ENCODE measurements around the gene MOCS1.
A peak's percentile ranks its signal among the peaks of the same experiment; 100 is the strongest.

MOCS1 gene

GRCh38 chr6:39879535-39879934 is 54.7 kb downstream of the MOCS1 start:
- Histone ChIP-seq H3K56ac (ENCODE audit: low read length) (no peak overlapping the region), H2BK120ac (ENCODE audit: low read depth, low read length) (no peak overlapping the region), H4K5ac (ENCODE audit: low read length) (no peak overlapping the region), H2BK5ac (ENCODE audit: low read length) (no peak overlapping the region), H3K27me3 (ENCODE audit: insufficient read depth, low read length, poor library complexity) (no peaks in the 10 kb centered on the region), H3K4me2 (ENCODE audit: low read length) (no peak overlapping the region), H2BK15ac (replicated peaks; ENCODE audit: low read depth) (no peak overlapping the region), H3K4me3 (ENCODE audit: low read length) (no peak overlapping the region), H3K79me2 (ENCODE audit: control insufficient read depth, insufficient read depth, low read length) (no peaks in the 10 kb centered on the region), H3K23ac (ENCODE audit: low read length) (no peak overlapping the region), H3K36me3 (ENCODE audit: control insufficient read depth, insufficient read depth, low read length) (no peaks in the 10 kb centered on the region), H3K4me1 (ENCODE audit: control insufficient read depth, low read depth, low read length) (no peaks in the 10 kb centered on the region), H3K18ac (ENCODE audit: low read length) (no peak overlapping the region), H3K4ac (ENCODE audit: low read depth, low read length) (no peak overlapping the region), H3K79me1 (ENCODE audit: low read length) (no peaks in the 10 kb centered on the region), H2AK5ac (ENCODE audit: low read length) (no peak overlapping the region), H3K27ac (ENCODE audit: low read depth, low read length) (no peak overlapping the region), H3K9ac (ENCODE audit: low read length) (no peak overlapping the region), H4K8ac (ENCODE audit: low read depth, low read length) (no peak overlapping the region)
- DNase-seq: no peak
- whole genome bisulfite sequencing (ENCODE audit: extremely low coverage, insufficient coverage, low lambda C conversion rate): no CpG with 5 or more reads among the region's 3 CpGs

- no CpG with 5 or more reads among the region's 3 CpGs for WGBS (ENCODE audit: extremely low coverage, insufficient coverage, low lambda C conversion rate)
- Histone ChIP-seq H2AK5ac (ENCODE audit: low read length) (no peak overlapping the region), H3K79me2 (ENCODE audit: control insufficient read depth, insufficient read depth, low read length) (no peaks in the 10 kb centered on the region), H3K9ac (ENCODE audit: low read length) (no peak overlapping the region), H3K4me1 (ENCODE audit: control insufficient read depth, low read depth, low read length) (no peaks in the 10 kb centered on the region), H2BK5ac (ENCODE audit: low read length) (no peak overlapping the region), H2BK120ac (ENCODE audit: low read depth, low read length) (no peak overlapping the region), H4K5ac (ENCODE audit: low read length) (no peak overlapping the region), H2BK15ac (replicated peaks; ENCODE audit: low read depth) (no peak overlapping the region), H4K8ac (ENCODE audit: low read depth, low read length) (no peak overlapping the region), H3K79me1 (ENCODE audit: low read length) (no peaks in the 10 kb centered on the region), H3K27me3 (ENCODE audit: insufficient read depth, low read length, poor library complexity) (no peaks in the 10 kb centered on the region), H3K4me3 (ENCODE audit: low read length) (no peak overlapping the region), H3K18ac (ENCODE audit: low read length) (no peak overlapping the region), H3K23ac (ENCODE audit: low read length) (no peak overlapping the region), H3K4ac (ENCODE audit: low read depth, low read length) (no peak overlapping the region), H3K27ac (ENCODE audit: low read depth, low read length) (no peak overlapping the region), H3K36me3 (ENCODE audit: control insufficient read depth, insufficient read depth, low read length) (no peaks in the 10 kb centered on the region), H3K56ac (ENCODE audit: low read length) (no peak overlapping the region), H3K4me2 (ENCODE audit: low read length) (no peak overlapping the region)
- DNase-seq: no peak
Observed at GRCh38 chr6:39876826-39877225, 57.4 kb downstream of the MOCS1 start.

- Histone ChIP-seq H2BK120ac (ENCODE audit: low read depth, low read length) (no peak overlapping the region), H2BK5ac (ENCODE audit: low read length) (no peak overlapping the region)
Observed at GRCh38 chr6:39876111-39876510, 58.2 kb downstream of the MOCS1 start.

GRCh38 chr6:39873439-39873838 is 60.8 kb downstream of the MOCS1 start:
- Histone ChIP-seq H3K4me1 (ENCODE audit: control insufficient read depth, low read depth, low read length) (no peaks in the 10 kb centered on the region), H4K5ac (ENCODE audit: low read length) (no peak overlapping the region), H3K36me3 (ENCODE audit: control insufficient read depth, insufficient read depth, low read length) (no peaks in the 10 kb centered on the region), H3K18ac (ENCODE audit: low read length) (no peak overlapping the region), H3K4ac (ENCODE audit: low read depth, low read length) (no peak overlapping the region), H3K27me3 (ENCODE audit: insufficient read depth, low read length, poor library complexity) (no peaks in the 10 kb centered on the region), H3K79me2 (ENCODE audit: control insufficient read depth, insufficient read depth, low read length) (no peaks in the 10 kb centered on the region), H3K23ac (ENCODE audit: low read length) (no peak overlapping the region), H3K27ac (ENCODE audit: low read depth, low read length) (no peak overlapping the region), H3K4me3 (ENCODE audit: low read length) (no peak overlapping the region), H3K79me1 (ENCODE audit: low read length) (no peaks in the 10 kb centered on the region), H2BK5ac (ENCODE audit: low read length) (no peak overlapping the region), H2BK120ac (ENCODE audit: low read depth, low read length) (no peak overlapping the region), H2BK15ac (replicated peaks; ENCODE audit: low read depth) (no peak overlapping the region), H3K56ac (ENCODE audit: low read length) (no peak overlapping the region), H4K8ac (ENCODE audit: low read depth, low read length) (no peak overlapping the region), H2AK5ac (ENCODE audit: low read length) (no peak overlapping the region), H3K9ac (ENCODE audit: low read length) (no peak overlapping the region), H3K4me2 (ENCODE audit: low read length) (no peak overlapping the region)
- WGBS (ENCODE audit: extremely low coverage, insufficient coverage, low lambda C conversion rate): no CpG with 5 or more reads among the region's 3 CpGs
- no peak for DNase-seq

More at GRCh38 chr6:39876111-39876510, 58.2 kb downstream of the MOCS1 start:
- Histone ChIP-seq H3K56ac (ENCODE audit: low read length) (no peak overlapping the region), H3K27ac (ENCODE audit: low read depth, low read length) (no peak overlapping the region), H4K8ac (ENCODE audit: low read depth, low read length) (no peak overlapping the region), H3K4me1 (ENCODE audit: control insufficient read depth, low read depth, low read length) (no peaks in the 10 kb centered on the region), H3K4me3 (ENCODE audit: low read length) (no peak overlapping the region), H2AK5ac (ENCODE audit: low read length) (no peak overlapping the region), H3K23ac (ENCODE audit: low read length) (no peak overlapping the region), H3K79me1 (ENCODE audit: low read length) (no peaks in the 10 kb centered on the region), H3K9ac (ENCODE audit: low read length) (no peak overlapping the region), H3K18ac (ENCODE audit: low read length) (no peak overlapping the region), H2BK15ac (replicated peaks; ENCODE audit: low read depth) (no peak overlapping the region), H3K4ac (ENCODE audit: low read depth, low read length) (no peak overlapping the region), H3K27me3 (ENCODE audit: insufficient read depth, low read length, poor library complexity) (no peaks in the 10 kb centered on the region), H3K4me2 (ENCODE audit: low read length) (no peak overlapping the region), H3K79me2 (ENCODE audit: control insufficient read depth, insufficient read depth, low read length) (no peaks in the 10 kb centered on the region), H4K5ac (ENCODE audit: low read length) (no peak overlapping the region), H3K36me3 (ENCODE audit: control insufficient read depth, insufficient read depth, low read length) (no peaks in the 10 kb centered on the region)
- DNase-seq: no peak

- Histone ChIP-seq H3K79me1 (ENCODE audit: low read length) (no peaks in the 10 kb centered on the region), H2BK120ac (ENCODE audit: low read depth, low read length) (no peak overlapping the region), H3K56ac (ENCODE audit: low read length) (no peak overlapping the region), H3K18ac (ENCODE audit: low read length) (no peak overlapping the region), H3K36me3 (ENCODE audit: control insufficient read depth, insufficient read depth, low read length) (no peaks in the 10 kb centered on the region), H2AK5ac (ENCODE audit: low read length) (no peak overlapping the region), H4K8ac (ENCODE audit: low read depth, low read length) (no peak overlapping the region), H3K79me2 (ENCODE audit: control insufficient read depth, insufficient read depth, low read length) (no peaks in the 10 kb centered on the region), H3K4me2 (ENCODE audit: low read length) (no peak overlapping the region), H3K27ac (ENCODE audit: low read depth, low read length) (no peak overlapping the region), H3K4me1 (ENCODE audit: control insufficient read depth, low read depth, low read length) (no peaks in the 10 kb centered on the region), H3K9ac (ENCODE audit: low read length) (no peak overlapping the region), H4K5ac (ENCODE audit: low read length) (no peak overlapping the region), H3K23ac (ENCODE audit: low read length) (no peak overlapping the region), H3K4ac (ENCODE audit: low read depth, low read length) (no peak overlapping the region), H2BK15ac (replicated peaks; ENCODE audit: low read depth) (no peak overlapping the region), H3K4me3 (ENCODE audit: low read length) (no peak overlapping the region), H2BK5ac (ENCODE audit: low read length) (no peak overlapping the region), H3K27me3 (ENCODE audit: insufficient read depth, low read length, poor library complexity) (no peaks in the 10 kb centered on the region)
- no CpG with 5 or more reads among the region's 3 CpGs for WGBS (ENCODE audit: extremely low coverage, insufficient coverage, low lambda C conversion rate)
- no peak for DNase-seq
Observed at GRCh38 chr6:39870950-39871349, 63.3 kb downstream of the MOCS1 start.

GRCh38 chr6:39867592-39867991 is 66.7 kb downstream of the MOCS1 start:
- H3K36me3 ChIP-seq (ENCODE audit: control insufficient read depth, insufficient read depth, low read length): no peaks in the 10 kb centered on the region
- H3K23ac ChIP-seq (ENCODE audit: low read length): no peak overlapping the region
- H2BK15ac ChIP-seq (replicated peaks; ENCODE audit: low read depth): no peak overlapping the region
- no peak overlapping the region for H2BK120ac ChIP-seq (ENCODE audit: low read depth, low read length)
- H2BK5ac ChIP-seq (ENCODE audit: low read length): no peak overlapping the region
- no peaks in the 10 kb centered on the region for H3K4me1 ChIP-seq (ENCODE audit: control insufficient read depth, low read depth, low read length)
- H3K27ac ChIP-seq (ENCODE audit: low read depth, low read length): no peak overlapping the region
- no peaks in the 10 kb centered on the region for H3K79me1 ChIP-seq (ENCODE audit: low read length)
- no peak overlapping the region for H3K18ac ChIP-seq (ENCODE audit: low read length)
- no CpG with 5 or more reads among the region's 6 CpGs for WGBS (ENCODE audit: extremely low coverage, insufficient coverage, low lambda C conversion rate)
- H2AK5ac ChIP-seq (ENCODE audit: low read length): no peak overlapping the region
- H3K4ac ChIP-seq (ENCODE audit: low read depth, low read length): no peak overlapping the region
- H3K9ac ChIP-seq (ENCODE audit: low read length): no peak overlapping the region
- H4K5ac ChIP-seq (ENCODE audit: low read length): no peak overlapping the region
- no peak overlapping the region for H4K8ac ChIP-seq (ENCODE audit: low read depth, low read length)
- no peak overlapping the region for H3K4me3 ChIP-seq (ENCODE audit: low read length)
- no peaks in the 10 kb centered on the region for H3K27me3 ChIP-seq (ENCODE audit: insufficient read depth, low read length, poor library complexity)
- no peak overlapping the region for H3K4me2 ChIP-seq (ENCODE audit: low read length)
- no peak overlapping the region for H3K56ac ChIP-seq (ENCODE audit: low read length)
- peak; percentile 57 for DNase-seq
- H3K79me2 ChIP-seq (ENCODE audit: control insufficient read depth, insufficient read depth, low read length): no peaks in the 10 kb centered on the region

Data from mesendoderm (in vitro differentiated cells).